GM10248 (cell line): Measurements from ENCODE around the gene LRRC4C.

Experiments used
- CTCF ChIA-PET: fragments of 300-600 bp; sonication (Branson Sonifier 250); formaldehyde crosslinking; extraction: SDS; loops from one replicate; lab custom pipeline; 2021; ENCODE audit warnings: antibody characterized with exemption; lab: Yijun Ruan, JAX
- POLR2A ChIA-PET: fragments of 350-650 bp; sonication (Branson Sonifier 250); formaldehyde crosslinking; extraction: SDS; loops from one replicate; lab custom pipeline; 2020; ENCODE audit warnings: antibody characterized with exemption; lab: Yijun Ruan, JAX
- DNase-seq: peaks from one replicate; pipeline ENCODE4 v3.0.0; 2012; ENCODE audit errors: extremely low spot score
- CTCF ChIP-seq: IDR thresholded peaks from 2 replicates; pipeline ENCODE4 v1.5.1; 2012; ENCODE audit warnings: mild to moderate bottlenecking, low read depth; ENCODE audit errors: extremely low read depth, missing control alignments, control extremely low read depth

The LRRC4C gene

DNA sequence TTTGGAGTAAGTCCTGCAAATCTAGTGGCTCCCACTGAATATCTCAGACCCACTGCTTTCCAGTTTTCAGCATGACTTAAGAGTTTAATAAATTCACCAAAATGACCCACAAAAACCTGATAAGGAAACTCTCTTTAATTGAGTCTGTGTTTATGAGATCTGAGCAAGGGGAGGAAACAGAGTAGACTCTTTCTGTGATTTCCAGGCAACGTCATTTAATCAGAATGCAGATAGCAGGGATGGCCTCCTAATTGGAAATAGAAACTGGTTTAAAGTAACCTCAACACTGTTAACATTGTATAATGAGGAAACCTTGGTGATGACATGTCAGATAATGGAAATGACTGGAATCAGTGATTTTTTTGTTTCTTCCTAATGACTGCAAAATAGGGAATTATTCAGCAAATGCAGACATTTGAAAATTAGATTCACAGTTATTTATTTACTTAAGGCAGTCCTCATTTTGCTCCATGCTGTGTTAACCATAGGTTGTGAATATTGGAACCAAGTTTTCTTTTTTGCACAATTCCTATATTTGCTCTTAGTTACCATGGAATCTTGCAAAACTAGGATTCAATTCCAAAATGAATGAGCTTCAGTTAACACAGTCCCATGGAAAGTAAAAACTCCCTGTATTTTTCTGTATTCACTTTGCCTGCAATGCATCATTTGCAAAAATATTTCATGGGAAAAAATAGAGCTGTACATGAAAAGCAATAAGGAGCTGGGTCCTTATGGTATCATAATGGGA is 1324.5 kb downstream of the LRRC4C start:
- no peak for DNase-seq
- ChIA-PET CTCF (interaction anchor here (0.9 kb wide), 1 partner anchor 159 kb away, joined by 3 read pairs; no protein-coding TSS in a partner anchor), POLR2A (no interaction called here)
- TF ChIP-seq CTCF = no peak

DNA sequence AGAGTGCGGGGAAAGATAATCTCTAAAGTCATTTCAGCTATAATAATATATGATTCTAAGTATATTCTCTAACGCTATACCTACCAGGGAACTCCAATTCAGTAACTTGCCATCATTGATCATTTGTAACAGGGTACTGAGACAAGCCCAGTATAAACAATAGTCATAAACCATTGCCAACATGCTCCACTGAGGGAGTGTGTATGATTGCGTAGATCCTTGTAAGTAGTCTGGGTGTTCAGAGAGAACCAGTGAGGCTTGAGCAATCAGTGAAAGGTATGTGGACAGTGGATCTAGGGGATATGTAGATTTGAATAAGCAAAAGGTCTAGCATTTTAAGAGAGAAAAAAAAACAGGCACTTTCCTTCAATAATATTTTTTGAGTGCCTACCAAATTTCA is 1326.0 kb downstream of the LRRC4C start:
- no peak for TF ChIP-seq CTCF
- DNase-seq = no peak
- ChIA-PET POLR2A (no interaction called here), CTCF (interaction anchor here (1.4 kb wide), 1 partner anchor 13 kb away, joined by 3 read pairs; no protein-coding TSS in a partner anchor)

DNA sequence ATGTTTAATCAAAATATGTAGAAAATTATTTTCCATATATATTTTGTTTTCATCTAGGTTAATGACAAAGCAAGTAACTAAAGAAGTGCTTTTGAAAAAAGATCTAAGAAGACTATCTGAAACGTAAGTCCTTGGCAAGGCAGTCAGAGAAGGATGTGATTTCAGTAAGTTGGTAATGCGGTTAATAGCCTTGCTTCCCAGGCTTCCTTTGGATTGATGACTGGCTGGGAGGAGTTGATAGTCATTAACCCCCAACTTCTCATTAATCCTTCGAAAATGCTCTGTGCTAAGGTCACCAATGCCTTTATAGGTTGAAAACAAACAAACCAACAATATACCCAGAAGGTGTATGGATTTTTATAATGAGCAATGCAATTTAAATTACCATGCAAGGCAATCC is 1326.5 kb downstream of the LRRC4C start:
- POLR2A ChIA-PET = no interaction called here
- CTCF ChIA-PET = interaction anchor here (1.4 kb wide), 1 partner anchor 13 kb away, joined by 3 read pairs; no protein-coding TSS in a partner anchor
- TF ChIP-seq CTCF = no peak
- DNase-seq = no peak

DNA sequence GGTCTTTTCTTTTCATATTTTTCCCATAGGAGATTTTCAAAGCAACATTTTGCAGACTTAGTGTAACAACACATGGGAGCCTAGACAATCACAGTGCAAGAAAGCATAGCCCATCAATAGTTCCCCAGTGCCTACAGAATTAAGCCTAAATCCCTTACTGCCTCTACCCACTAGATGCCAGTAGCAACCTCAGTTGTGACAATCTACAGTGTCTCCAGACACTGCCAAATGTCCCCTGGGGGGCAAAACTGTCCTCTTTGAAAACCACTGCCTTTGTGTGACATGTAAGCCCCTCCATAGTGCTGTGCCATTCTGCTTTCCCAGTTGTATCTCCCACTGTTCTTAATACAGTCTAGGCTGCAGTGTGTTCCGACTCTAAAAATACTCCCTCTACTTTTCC is 1329.0 kb downstream of the LRRC4C start:
- POLR2A ChIA-PET = no interaction called here
- CTCF ChIA-PET = no interaction called here
- no peak for DNase-seq
- TF ChIP-seq CTCF = peak; percentile 8

DNA sequence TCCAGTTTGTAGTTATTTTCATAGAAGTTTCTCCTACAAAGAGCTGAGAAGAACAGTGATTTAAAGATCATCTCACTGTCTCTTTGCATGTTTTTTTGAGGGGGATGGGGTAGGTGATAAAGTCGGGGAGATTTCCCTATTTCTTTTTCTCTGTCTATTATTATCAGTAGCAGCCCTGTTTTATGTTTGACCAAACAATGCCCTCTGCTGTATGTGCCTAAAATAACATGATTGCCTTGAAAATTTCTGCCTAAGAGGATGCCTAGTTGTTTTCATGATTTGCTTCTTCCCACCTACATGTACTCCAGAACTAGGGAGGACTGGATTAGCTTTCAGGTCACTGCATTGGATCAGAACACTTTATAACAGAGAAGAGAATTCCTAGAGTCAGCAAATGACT is 1330.2 kb downstream of the LRRC4C start:
- ChIA-PET POLR2A (no interaction called here), CTCF (no interaction called here)
- TF ChIP-seq CTCF = no peak
- DNase-seq = peak; percentile 5

- no peak for DNase-seq
- POLR2A ChIA-PET = no interaction called here
- TF ChIP-seq CTCF = no peak
- CTCF ChIA-PET = interaction anchor here (1.3 to 1.4 kb wide), 2 partner anchors 12 to 169 kb away, joined by 3 to 4 read pairs; no protein-coding TSS in a partner anchor
These were observed 1334.4 kb downstream of the LRRC4C start for GRCh38 chr11:40125054-40125453.

DNA sequence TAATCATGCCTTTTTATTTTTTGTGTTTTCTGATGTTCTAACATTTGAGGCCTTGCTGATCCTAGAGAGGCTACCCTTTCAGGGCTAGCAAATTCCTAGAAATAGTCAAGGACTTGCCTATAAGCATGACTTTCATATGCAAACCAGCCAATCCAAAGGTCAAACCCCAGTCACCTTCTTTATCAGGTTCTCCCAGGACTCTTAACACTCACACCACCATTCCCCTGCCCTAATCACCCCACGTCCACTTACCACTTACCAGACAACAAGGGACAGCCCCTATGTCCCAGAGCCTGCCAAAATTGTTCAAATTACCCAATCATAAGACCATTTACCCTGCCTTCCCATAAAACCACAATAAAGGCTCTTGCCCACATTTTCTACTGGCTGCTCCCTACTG is 1339.8 kb downstream of the LRRC4C start:
- ChIA-PET CTCF (no interaction called here), POLR2A (no interaction called here)
- DNase-seq = no peak
- no peak for TF ChIP-seq CTCF
